HG02798 (cell line): ENCODE measurements around the gene ELOVL5.
A peak's percentile ranks its signal among the peaks of the same experiment; 100 is the strongest.
"Not testable (repeated sequence)": the region's sequence is repeated elsewhere in the genome, so short reads cannot be mapped to it uniquely, and the experiment has no call there.

Experiments
- ATAC-seq: cut with Tn5 transposase; IDR thresholded peaks from one replicate; pipeline ENCODE4 v1.9.1; 2021; ENCODE audit warnings: mild to moderate bottlenecking; ENCODE audit not compliant: unreplicated experiment, poor library complexity

The ELOVL5 gene

DNA sequence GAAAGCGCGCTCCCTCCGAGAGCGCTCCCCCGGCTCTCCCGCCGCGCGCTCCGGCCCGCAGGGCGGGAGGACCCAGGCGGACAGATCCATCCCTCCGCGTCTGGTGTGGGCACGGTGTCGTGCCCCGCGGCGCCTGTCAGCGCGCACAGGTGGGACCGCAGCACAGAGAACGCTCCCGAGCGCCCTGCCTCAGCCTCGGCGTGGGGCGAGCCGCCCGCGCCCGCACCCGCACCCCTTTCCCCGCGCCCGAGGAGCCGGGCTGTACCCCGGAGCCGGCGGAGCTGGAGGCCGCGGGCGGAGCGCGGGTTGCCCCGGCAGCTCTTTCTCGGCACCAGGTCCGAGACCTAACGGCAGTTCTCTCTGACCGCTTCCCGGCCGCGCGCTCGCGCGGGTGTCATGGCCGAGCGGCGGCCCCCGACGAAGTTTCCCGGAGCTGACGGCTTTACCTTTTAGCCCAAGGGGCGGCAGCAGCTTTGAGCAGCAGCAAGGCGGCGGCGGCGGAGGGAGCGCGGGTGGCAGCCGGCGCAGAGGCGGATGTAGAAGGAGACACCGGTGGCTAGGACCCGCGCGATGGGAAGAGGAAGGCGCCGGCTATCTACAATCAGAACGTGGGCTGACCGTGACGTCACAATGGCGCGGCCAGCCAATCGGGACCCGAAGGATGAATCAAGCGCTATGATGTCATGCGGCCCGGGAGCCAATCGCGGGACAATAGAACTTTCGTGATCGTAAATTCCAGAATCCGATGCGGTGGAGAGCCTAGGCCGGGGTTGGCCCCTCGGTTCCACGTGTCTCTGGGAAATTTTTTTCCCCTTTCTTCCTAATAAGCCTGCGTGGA, at the start of gene ELOVL5:
Gene ELOVL5 (minus strand): TSS at position 580 of the 838 bp plus-strand sequence. CDS start 53,251 bp downstream, outside the sequence.
- peak; percentile 84 for ATAC-seq

DNA sequence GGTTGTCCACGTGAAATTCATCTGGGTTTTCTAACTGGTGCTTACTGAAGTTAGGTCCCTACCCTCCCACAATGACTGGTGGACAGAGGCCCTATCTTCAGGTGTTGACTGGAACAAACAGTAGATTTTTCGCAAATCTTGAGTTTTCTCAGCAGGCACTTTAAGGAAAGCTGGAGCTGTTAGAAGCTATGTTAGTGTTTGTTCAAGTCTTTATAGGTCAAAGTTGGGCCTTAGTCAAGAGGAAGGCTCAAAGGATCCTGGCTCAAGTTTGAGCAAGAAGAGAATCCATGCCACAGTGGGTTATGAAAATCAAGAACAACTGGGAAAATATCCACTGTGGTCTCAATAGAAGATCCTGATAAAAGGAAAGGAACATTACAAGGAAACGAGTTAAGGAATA, 48.5 kb upstream of the ELOVL5 start:
- ATAC-seq = no peak

DNA sequence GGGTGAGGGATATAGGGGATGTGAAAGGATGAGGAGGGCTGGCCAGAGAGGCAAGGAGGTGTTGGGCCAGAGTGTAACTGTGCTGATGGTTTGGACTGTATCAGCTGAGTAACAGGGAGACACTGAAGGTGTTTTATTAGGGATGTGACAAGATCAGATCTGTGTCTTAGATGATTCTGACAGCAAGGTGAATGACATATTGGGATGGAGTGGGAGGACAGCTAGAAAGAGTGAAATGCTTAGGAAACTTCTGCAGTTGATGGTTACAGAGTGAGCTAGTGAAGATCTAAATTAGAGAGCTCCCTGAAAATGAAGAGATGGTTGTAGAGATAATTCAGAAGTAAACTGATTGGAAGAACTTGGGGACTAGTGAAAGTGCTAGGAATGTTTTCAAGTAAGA, 47.2 kb upstream of the ELOVL5 start:
- no peak for ATAC-seq

DNA sequence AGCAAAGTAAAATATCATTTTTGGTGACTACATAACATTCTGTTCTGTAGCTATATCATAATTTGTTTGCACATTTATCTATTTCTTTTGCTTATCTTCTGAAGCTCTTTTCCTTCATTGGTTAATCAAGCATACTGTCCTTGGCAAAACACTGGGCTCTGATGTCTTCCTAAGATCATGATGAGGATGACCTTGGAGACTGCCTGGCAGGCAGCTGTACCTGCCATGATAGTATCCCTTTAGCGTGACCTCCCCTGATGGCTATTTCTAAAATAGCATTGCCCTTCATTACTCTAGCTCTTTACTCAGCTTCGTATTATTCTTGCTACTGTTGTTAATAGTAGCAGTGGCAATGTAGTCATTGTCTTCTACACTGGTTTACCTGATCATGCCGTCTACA, 46.0 kb upstream of the ELOVL5 start:
- ATAC-seq = no peak

DNA sequence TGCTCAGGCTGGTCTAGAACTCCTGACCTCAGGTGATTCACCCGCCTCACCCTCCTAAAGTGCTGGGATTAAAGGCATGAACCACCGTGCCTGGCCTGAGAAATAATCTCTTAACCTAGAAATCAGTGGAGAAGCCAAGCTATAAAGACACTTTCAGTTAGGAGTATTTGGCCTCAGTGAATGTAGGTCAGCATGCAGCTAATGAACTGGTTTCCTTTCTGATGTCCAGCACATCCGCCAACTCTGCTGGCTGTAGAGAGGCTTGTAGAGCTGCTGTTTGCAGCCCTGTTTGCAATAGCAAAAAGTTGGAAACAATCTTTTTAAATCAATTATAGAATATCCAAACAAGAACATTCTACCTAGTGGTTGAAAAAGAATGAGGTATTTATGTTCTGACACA, 42.4 kb upstream of the ELOVL5 start:
- no peak for ATAC-seq

- no peak for ATAC-seq
Observed at GRCh38 chr6:53390010-53390409, 41.3 kb upstream of the ELOVL5 start.

- not testable (repeated sequence) for ATAC-seq
Observed at GRCh38 chr6:53388615-53389014, 39.9 kb upstream of the ELOVL5 start.

DNA sequence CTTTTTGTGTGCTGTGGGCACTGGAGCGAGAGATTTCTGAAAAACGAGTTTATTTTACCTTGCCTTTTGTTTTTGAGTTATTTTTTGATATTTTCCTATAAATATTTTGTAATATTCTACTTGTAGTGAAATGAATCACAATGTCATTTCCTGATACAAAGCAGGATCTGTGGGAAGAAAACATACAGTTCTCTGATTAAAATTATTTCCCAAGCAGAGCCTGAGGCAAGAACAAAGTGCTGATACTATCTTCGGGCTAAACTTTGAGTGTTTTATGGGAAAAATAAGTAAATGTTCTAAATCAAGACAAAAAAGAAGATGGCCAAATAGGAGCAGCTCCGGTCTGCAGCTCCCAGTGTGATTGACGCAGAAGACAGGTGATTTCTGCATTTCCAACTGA, 33.7 kb upstream of the ELOVL5 start:
- ATAC-seq = no peak

GRCh38 chr6:53378208-53378607, 29.5 kb upstream of the ELOVL5 start:
- no peak for ATAC-seq

- no peak for ATAC-seq
Observed at GRCh38 chr6:53377793-53378192, 29.0 kb upstream of the ELOVL5 start.

- no peak for ATAC-seq
Observed at GRCh38 chr6:53377289-53377688, 28.5 kb upstream of the ELOVL5 start.

GRCh38 chr6:53376661-53377226, 28.0 kb upstream of the ELOVL5 start:
- ATAC-seq = no peak

- no peak for ATAC-seq
Observed at GRCh38 chr6:53375847-53376246, 27.1 kb upstream of the ELOVL5 start.

GRCh38 chr6:53373638-53374037, 24.9 kb upstream of the ELOVL5 start:
- ATAC-seq = no peak

- no peak for ATAC-seq
Observed at GRCh38 chr6:53369876-53370515, 21.2 kb upstream of the ELOVL5 start.

DNA sequence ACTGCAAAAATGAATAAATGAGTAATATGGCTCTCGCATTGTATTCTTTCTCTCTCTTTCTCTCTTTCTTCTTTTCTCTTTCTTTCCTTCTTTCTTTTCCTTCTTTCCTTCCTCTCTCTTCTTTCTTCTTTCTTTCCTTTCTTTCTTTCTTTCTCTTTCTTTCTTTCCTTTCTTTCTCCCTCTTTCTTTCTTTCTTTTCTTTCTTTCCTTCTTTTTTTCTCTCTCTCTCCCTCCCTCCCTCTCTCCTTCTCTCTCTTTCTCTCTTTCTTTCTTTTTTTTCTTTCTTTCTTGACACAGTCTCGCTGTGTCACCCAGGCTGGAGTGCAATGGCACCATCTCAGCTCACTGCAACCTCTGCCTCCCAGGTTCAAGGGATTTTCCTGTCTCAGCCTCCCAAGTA, 20.3 kb upstream of the ELOVL5 start:
- no peak for ATAC-seq

GRCh38 chr6:53366128-53366641, 17.4 kb upstream of the ELOVL5 start:
- ATAC-seq = no peak

GRCh38 chr6:53363341-53364079, 14.8 kb upstream of the ELOVL5 start:
- ATAC-seq = no peak

DNA sequence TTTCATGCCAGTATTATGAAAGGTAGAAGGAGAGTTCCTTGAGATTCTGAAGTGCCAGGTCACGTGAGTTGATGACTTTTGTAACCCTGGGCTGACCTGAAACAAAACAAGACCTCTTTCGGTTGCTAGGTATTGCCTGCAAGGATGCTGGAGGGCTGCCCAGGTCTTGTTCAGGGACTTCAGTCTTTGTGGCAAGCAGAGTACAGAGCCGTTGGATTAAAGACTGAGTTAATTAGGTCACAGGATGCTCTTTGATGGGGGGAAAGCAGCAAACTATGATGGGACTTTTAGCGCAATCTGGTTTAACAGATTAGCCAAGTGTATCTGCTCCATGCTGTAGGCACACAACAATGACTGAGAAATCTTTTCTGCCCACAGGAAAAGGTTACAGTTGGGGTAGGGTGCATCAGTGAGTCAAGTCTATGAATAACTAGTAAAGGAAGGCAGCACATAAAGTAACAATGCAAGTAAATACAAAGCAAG, 12.8 kb upstream of the ELOVL5 start:
- no peak for ATAC-seq

- no peak for ATAC-seq
Observed at GRCh38 chr6:53360093-53360912, 11.6 kb upstream of the ELOVL5 start.
